Liver (tissue), 9 donors: ENCODE data around the gene DCC. TPM values are rescaled to one million over a fixed set of nuclear protein-coding genes. Genes with fewer than 3 reads are reported as not detected.

ENCODE experiments used
- DNase-seq: peaks from one replicate; pipeline ENCODE4 v3.0.0-alpha.2; 2017; ENCODE audit warnings: low spot score
- H3K27ac ChIP-seq, 2 donors: one replicate each; pipeline ENCODE4 v1.7.0; 2013; ENCODE audit warnings: inconsistent platforms in 2 of 2, low read length in 2 of 2, control low read depth in 1 of 2, low read depth in 1 of 2, mild to moderate bottlenecking in 1 of 2
- H3K27me3 ChIP-seq, 4 donors: one replicate each; pipeline versions ENCODE4 v1.6.1 to v1.7.0; 2013; ENCODE audit warnings: low read length in 3 of 4, inconsistent platforms in 1 of 4, mild to moderate bottlenecking in 1 of 4, moderate library complexity in 1 of 4; ENCODE audit not compliant: control insufficient read depth in 4 of 4, insufficient read depth in 4 of 4
- H3K36me3 ChIP-seq, 4 donors: one replicate each; pipeline versions ENCODE4 v1.6.1 to v1.7.0; 2013; ENCODE audit warnings: low read length in 3 of 4, mild to moderate bottlenecking in 3 of 4, low read depth in 1 of 4, moderate library complexity in 1 of 4; ENCODE audit not compliant: control insufficient read depth in 4 of 4, insufficient read depth in 3 of 4
- H3K4me1 ChIP-seq, 4 donors: one replicate each; pipeline versions ENCODE4 v1.6.1 to v1.7.0; 2013; ENCODE audit warnings: low read length in 3 of 4, mild to moderate bottlenecking in 3 of 4, moderate library complexity in 1 of 4; ENCODE audit not compliant: control insufficient read depth in 4 of 4, insufficient read depth in 4 of 4
- H3K4me3 ChIP-seq, 3 donors: one replicate each; pipeline versions ENCODE4 v1.6.1 to v1.7.0; 2013; ENCODE audit warnings: low read length in 3 of 3, control low read depth in 1 of 3, low read depth in 1 of 3, mild to moderate bottlenecking in 1 of 3
- H3K9ac ChIP-seq, 2 donors: one replicate each; pipeline ENCODE4 v1.7.0; 2013; ENCODE audit warnings: low read length in 2 of 2, mild to moderate bottlenecking in 2 of 2, moderate library complexity in 2 of 2, control low read depth in 1 of 2, low read depth in 1 of 2
- H3K9me3 ChIP-seq, 4 donors: one replicate each; pipeline versions ENCODE4 v1.6.1 to v1.7.0; 2013; ENCODE audit warnings: low read length in 3 of 4; ENCODE audit not compliant: control insufficient read depth in 4 of 4
- EGR1 ChIP-seq, 2 donors: IDR thresholded peaks; 2 replicates each; pipeline ENCODE4 v1.6.1; 2016 to 2018; ENCODE audit warnings: antibody characterized with exemption in 2 of 2, low read depth in 2 of 2
- FOXA1 ChIP-seq: IDR thresholded peaks from 2 replicates; pipeline ENCODE4 v1.6.1; 2016; ENCODE audit warnings: antibody characterized with exemption
- FOXA2 ChIP-seq: IDR thresholded peaks from 2 replicates; pipeline ENCODE4 v1.6.1; 2016; ENCODE audit warnings: antibody characterized with exemption
- GABPA ChIP-seq, 2 donors: IDR thresholded peaks in 1 of 2; conservative IDR thresholded peaks in 1 of 2; 2 replicates each; pipeline ENCODE4 v1.6.1; 2016; ENCODE audit warnings: antibody characterized with exemption in 2 of 2, mild to moderate bottlenecking in 1 of 2, moderate library complexity in 1 of 2
- HNF4G ChIP-seq: IDR thresholded peaks from 2 replicates; pipeline ENCODE4 v1.6.1; 2016; ENCODE audit warnings: antibody characterized with exemption
- JUND ChIP-seq, 2 donors: IDR thresholded peaks; 2 replicates each; pipeline ENCODE4 v1.6.1; 2016; ENCODE audit warnings: antibody characterized with exemption in 2 of 2
- NR2F2 ChIP-seq: IDR thresholded peaks from 2 replicates; pipeline ENCODE4 v1.6.1; 2016; ENCODE audit warnings: antibody characterized with exemption
- RAD21 ChIP-seq, 2 donors: IDR thresholded peaks; 2 replicates each; pipeline ENCODE4 v1.6.1; 2016; ENCODE audit warnings: antibody characterized with exemption in 2 of 2, mild to moderate bottlenecking in 2 of 2
- RXRA ChIP-seq, 2 donors: IDR thresholded peaks; 2 replicates each; pipeline ENCODE4 v1.6.1; 2017 to 2018; ENCODE audit warnings: antibody characterized with exemption in 2 of 2, mild to moderate bottlenecking in 1 of 2
- SP1 ChIP-seq: IDR thresholded peaks from 2 replicates; pipeline ENCODE4 v1.6.1; 2018; ENCODE audit warnings: antibody characterized with exemption, mild to moderate bottlenecking
- YY1 ChIP-seq: IDR thresholded peaks from 2 replicates; pipeline ENCODE4 v1.6.1; 2016; ENCODE audit warnings: antibody characterized with exemption, mild to moderate bottlenecking
- WGBS: extraction: QIAGEN DNeasy Blood & Tissue Kit; methylation state at CpG from one replicate; pipeline ENCODE4 v1.1.7; 2013; 5-methylcytosine and 5-hydroxymethylcytosine counted together
- polyA plus RNA-seq, 2 donors: library from polyadenylated mRNA; stranded (reverse) in 1 of 2; unstranded in 1 of 2; fragments of 200-250 nt in 1 of 2; fragments of >200 nt in 1 of 2; fragmentation: Nextera tagmentation in 1 of 2; extraction: Ambion mirVana in 1 of 2; gene quantifications; one replicate each; pipeline versions ENCODE4 v1.2.1 to v1.2.3, GENCODE V29; 2013 to 2015
- total RNA-seq, 2 donors: library from RNA; depleted of rRNA; stranded (reverse); fragments of >200 nt; gene quantifications; one replicate each; pipeline ENCODE4 v1.2.3, GENCODE V29; 2014
- TF ChIP-seq, protein P1 (sequence below): IDR thresholded peaks from 2 replicates; pipeline ENCODE4 v1.6.1; 2016; ENCODE audit warnings: antibody characterized with exemption, mild to moderate bottlenecking
- TF ChIP-seq, protein P2 (sequence below): IDR thresholded peaks from 2 replicates; pipeline ENCODE4 v1.6.1; 2016; ENCODE audit warnings: antibody characterized with exemption
- TF ChIP-seq, protein P3 (sequence below): IDR thresholded peaks from 2 replicates; pipeline ENCODE4 v1.6.1; 2016; ENCODE audit warnings: antibody characterized with exemption
- TF ChIP-seq, protein P4 (sequence below): fragments of 150-350 bp; IDR thresholded peaks from 2 replicates; pipeline ENCODE4 v1.5.1; 2017; ENCODE audit warnings: improper control_type of control experiment, low read depth, low read length; ENCODE audit not compliant: missing input control
- TF ChIP-seq, protein P5 (sequence below): IDR thresholded peaks from 2 replicates; pipeline ENCODE4 v1.6.1; 2016; ENCODE audit warnings: antibody characterized with exemption
- donor health status: healthy.
- donor health status: healthy.
- donor health status: healthy.
- donor health status: healthy.
- donor health status: healthy.

DCC gene
- total and polyA plus RNA-seq, 4 donors, result under 0.01 to 0.03 TPM; not detected in 2

DNA sequence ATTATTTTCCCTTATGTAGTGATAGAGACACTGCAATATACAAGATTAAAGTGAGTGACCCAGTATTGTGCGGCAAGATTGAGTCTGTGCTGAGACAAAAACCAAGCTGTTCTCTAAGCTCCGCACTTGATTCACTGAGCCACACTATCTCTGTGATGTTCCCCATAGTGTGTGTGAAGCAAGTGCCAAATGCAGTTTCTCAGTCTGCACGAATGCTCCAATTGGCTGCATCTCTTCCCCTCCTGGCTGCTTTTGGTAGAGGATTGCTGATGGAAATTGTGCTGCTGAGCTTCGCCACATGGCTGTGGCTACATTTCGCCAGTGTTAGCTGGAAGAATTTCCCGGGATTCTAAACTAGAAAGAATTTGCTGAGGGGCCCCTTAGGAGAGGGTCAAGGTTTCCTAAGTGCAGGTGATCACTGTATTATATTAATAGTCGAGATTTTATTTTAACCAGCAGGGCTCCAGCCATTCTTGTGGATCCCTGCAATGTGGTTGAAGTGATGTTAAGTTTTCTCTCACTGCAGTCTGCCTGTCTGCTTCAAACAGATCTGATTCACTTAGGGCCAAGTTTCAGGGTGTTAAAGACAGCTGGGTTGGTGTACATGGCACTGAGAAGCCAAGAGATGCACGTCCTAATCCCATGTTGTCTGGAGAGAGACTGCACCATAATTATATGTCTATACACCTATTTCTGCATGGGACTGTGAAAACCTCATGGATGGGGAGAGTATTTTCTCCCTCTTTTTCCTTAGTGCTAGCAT, 317.2 kb downstream of the DCC start:
- H3K4me1 ChIP-seq, result no peaks in the 10 kb centered on the region
- DNase-seq, result no peak
- H3K36me3 ChIP-seq, result no peaks in the 10 kb centered on the region
- WGBS, result 63% methylated on average over 8 of the region's 8 CpGs
- peaks cover 0 to 4% (median 0%) of the 10 kb centered on the region in 4 donors for H3K27me3 ChIP-seq
- no peaks in the 10 kb centered on the region for H3K9me3 ChIP-seq
- no peak overlapping the region for H3K4me3 ChIP-seq
- TF ChIP-seq GABPA (IDR thresholded peaks at IDR 0.05 in 1 of 2, conservative IDR thresholded peaks at IDR 0.05 in 1 of 2) (no peak), RXRA (IDR thresholded peaks at IDR 0.05) (no peak), EGR1 (IDR thresholded peaks at IDR 0.05; ENCODE audit: low read depth in 2 of 2) (no peak), FOXA2 (no peak)
- no peak overlapping the region for H3K9ac ChIP-seq
- H3K27ac ChIP-seq, result no peak overlapping the region

DNA sequence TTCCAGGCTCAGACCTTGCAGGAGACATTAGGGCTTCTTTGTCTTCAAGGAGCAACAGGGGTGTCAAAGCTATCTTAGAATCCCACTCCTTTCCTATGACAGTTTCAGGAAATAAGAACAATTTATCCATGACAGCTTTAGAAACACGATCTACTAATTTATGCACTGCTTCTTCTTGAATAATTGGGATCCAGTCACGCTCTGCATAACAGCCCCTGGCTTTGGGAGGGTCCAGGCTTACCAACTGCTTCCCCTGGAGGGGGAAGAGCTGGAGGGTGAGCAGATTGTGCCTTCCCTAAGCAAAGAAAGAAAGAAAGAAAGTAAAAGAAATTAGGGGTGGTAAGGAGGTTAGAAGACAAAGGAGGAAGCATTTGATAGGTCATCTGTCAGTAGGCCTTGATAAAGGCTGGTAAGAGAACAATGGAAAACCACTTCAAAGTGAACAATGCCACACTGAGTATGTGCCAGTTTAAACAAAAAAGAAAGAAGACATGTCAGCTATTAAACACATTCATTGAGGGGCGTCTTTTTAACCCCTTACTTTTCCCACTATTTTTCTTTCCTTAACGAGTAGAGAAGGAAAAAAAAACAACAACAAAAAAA, 327.6 kb downstream of the DCC start:
- DNase-seq, result no peak

More for the DNA sequence above, 327.6 kb downstream of the DCC start:
- H3K4me3 ChIP-seq, result no peak overlapping the region
- H3K9me3 ChIP-seq, result no peaks in the 10 kb centered on the region
- no peak overlapping the region for H3K9ac ChIP-seq
- no peaks in the 10 kb centered on the region for H3K36me3 ChIP-seq
- no peak for TF ChIP-seq YY1
- TF ChIP-seq, protein P1, sequence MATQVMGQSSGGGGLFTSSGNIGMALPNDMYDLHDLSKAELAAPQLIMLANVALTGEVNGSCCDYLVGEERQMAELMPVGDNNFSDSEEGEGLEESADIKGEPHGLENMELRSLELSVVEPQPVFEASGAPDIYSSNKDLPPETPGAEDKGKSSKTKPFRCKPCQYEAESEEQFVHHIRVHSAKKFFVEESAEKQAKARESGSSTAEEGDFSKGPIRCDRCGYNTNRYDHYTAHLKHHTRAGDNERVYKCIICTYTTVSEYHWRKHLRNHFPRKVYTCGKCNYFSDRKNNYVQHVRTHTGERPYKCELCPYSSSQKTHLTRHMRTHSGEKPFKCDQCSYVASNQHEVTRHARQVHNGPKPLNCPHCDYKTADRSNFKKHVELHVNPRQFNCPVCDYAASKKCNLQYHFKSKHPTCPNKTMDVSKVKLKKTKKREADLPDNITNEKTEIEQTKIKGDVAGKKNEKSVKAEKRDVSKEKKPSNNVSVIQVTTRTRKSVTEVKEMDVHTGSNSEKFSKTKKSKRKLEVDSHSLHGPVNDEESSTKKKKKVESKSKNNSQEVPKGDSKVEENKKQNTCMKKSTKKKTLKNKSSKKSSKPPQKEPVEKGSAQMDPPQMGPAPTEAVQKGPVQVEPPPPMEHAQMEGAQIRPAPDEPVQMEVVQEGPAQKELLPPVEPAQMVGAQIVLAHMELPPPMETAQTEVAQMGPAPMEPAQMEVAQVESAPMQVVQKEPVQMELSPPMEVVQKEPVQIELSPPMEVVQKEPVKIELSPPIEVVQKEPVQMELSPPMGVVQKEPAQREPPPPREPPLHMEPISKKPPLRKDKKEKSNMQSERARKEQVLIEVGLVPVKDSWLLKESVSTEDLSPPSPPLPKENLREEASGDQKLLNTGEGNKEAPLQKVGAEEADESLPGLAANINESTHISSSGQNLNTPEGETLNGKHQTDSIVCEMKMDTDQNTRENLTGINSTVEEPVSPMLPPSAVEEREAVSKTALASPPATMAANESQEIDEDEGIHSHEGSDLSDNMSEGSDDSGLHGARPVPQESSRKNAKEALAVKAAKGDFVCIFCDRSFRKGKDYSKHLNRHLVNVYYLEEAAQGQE, result no peak
- TF ChIP-seq FOXA2, result no peak
- no peak for TF ChIP-seq RXRA (IDR thresholded peaks at IDR 0.05)
- TF ChIP-seq, protein P2, sequence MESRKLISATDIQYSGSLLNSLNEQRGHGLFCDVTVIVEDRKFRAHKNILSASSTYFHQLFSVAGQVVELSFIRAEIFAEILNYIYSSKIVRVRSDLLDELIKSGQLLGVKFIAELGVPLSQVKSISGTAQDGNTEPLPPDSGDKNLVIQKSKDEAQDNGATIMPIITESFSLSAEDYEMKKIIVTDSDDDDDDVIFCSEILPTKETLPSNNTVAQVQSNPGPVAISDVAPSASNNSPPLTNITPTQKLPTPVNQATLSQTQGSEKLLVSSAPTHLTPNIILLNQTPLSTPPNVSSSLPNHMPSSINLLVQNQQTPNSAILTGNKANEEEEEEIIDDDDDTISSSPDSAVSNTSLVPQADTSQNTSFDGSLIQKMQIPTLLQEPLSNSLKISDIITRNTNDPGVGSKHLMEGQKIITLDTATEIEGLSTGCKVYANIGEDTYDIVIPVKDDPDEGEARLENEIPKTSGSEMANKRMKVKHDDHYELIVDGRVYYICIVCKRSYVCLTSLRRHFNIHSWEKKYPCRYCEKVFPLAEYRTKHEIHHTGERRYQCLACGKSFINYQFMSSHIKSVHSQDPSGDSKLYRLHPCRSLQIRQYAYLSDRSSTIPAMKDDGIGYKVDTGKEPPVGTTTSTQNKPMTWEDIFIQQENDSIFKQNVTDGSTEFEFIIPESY, result no peak
- no peak for TF ChIP-seq HNF4G
- no peak for TF ChIP-seq SP1
- TF ChIP-seq EGR1 (IDR thresholded peaks at IDR 0.05; ENCODE audit: low read depth in 2 of 2), result no peak
- no peak for TF ChIP-seq GABPA (IDR thresholded peaks at IDR 0.05 in 1 of 2, conservative IDR thresholded peaks at IDR 0.05 in 1 of 2)
- TF ChIP-seq RAD21 (IDR thresholded peaks at IDR 0.05), result no peak
- TF ChIP-seq, protein P3, sequence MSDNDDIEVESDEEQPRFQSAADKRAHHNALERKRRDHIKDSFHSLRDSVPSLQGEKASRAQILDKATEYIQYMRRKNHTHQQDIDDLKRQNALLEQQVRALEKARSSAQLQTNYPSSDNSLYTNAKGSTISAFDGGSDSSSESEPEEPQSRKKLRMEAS, result no peak
- no peak for TF ChIP-seq NR2F2
- TF ChIP-seq, protein P4, sequence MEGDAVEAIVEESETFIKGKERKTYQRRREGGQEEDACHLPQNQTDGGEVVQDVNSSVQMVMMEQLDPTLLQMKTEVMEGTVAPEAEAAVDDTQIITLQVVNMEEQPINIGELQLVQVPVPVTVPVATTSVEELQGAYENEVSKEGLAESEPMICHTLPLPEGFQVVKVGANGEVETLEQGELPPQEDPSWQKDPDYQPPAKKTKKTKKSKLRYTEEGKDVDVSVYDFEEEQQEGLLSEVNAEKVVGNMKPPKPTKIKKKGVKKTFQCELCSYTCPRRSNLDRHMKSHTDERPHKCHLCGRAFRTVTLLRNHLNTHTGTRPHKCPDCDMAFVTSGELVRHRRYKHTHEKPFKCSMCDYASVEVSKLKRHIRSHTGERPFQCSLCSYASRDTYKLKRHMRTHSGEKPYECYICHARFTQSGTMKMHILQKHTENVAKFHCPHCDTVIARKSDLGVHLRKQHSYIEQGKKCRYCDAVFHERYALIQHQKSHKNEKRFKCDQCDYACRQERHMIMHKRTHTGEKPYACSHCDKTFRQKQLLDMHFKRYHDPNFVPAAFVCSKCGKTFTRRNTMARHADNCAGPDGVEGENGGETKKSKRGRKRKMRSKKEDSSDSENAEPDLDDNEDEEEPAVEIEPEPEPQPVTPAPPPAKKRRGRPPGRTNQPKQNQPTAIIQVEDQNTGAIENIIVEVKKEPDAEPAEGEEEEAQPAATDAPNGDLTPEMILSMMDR, result no peak
- TF ChIP-seq, protein P5, sequence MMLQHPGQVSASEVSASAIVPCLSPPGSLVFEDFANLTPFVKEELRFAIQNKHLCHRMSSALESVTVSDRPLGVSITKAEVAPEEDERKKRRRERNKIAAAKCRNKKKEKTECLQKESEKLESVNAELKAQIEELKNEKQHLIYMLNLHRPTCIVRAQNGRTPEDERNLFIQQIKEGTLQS, result no peak
- TF ChIP-seq FOXA1, result no peak
- TF ChIP-seq JUND (IDR thresholded peaks at IDR 0.05), result no peak
- no peaks in the 10 kb centered on the region for H3K4me1 ChIP-seq
- no peaks in the 10 kb centered on the region for H3K27me3 ChIP-seq
- no peak overlapping the region for H3K27ac ChIP-seq
- 41% methylated on average over 4 of the region's 4 CpGs for WGBS
